ENCODE measurements around the gene CYB561.
A peak's percentile ranks its signal among the peaks of the same experiment; 100 is the strongest.

The CYB561 gene

DNA sequence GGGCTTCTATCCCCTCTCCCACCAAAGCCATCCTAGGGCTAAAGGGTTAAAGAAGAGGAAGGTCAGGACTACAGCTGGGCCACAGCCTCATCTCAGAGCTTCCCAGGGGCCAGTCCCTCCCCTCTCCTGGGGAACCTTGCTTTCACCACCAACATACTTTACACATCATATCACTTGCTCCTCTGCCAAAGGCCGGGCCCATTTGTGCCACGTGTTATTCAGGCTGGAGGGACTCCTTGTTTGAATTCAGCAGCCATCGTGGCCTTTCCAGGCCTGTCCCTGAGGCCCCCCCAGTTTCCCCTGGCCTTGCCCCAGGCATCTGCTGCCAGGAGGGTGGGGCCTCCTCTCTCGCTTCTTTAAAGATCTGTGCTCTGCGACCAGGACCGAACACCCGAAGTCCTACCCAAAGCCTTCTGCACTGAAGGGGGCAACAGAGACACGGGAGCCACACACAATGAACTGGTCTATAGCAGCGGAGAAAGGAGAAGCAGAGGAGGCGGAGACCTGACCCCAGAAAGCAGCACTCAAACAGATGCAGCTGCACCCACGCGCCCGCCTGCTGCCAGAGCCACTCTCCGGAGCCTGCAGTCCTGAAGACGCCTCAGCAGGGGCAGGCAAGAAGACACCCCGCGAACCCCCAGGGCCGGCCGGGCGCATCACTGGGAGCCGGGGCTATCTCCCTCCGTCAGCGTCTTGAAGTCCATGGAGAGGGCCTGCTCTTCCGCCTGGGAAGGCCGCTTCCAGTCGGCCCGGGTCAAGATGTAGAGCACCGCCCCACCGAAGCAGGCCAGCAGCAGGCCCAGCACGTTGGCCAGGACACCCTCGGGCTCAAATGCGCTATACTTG is 12.1 kb downstream of the CYB561 start:
- peak; percentile 96 for DNase-seq (ENCODE audit: low spot score)

DNA sequence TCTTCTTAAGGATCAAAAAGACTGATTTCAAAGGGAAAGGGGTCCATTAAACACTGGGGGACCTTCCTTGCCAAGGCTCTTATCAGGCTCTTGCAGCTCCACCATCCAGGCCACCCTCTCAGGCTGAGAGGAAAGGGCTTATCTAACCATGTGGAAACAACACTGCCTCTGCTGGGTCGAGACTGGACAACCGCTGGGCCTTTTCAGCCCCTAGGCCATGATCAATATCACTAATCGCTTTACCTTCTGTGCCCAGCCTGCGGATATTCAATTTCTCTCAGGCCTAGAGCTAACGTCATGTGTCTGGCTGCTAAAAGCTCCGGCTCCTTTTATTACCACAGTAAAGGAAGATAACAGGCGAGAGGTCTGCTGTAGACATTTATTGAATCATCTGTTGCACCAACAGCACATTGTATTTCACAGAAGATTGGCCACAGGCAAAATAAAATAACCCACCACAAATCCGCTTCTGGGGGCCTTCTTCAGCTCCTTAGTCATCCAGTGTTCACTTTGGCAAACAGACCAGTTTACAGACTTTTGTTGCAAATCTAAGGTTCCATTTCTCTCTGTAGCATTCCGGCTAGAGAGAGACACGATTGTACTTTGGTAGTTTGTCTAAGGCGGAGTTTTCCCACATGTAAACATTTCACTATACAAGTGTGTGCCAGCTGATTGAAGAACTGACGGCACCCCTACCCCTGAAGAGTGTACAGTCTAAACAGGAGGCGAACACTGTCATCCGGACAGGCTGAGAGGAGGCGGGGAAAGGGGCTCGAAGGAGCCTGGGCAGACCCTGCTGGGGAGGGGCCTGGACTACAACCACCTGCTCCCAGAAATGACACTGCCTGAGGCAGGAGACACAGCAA is 13.9 kb downstream of the CYB561 start:
- no peak for DNase-seq (ENCODE audit: low spot score)

DNA sequence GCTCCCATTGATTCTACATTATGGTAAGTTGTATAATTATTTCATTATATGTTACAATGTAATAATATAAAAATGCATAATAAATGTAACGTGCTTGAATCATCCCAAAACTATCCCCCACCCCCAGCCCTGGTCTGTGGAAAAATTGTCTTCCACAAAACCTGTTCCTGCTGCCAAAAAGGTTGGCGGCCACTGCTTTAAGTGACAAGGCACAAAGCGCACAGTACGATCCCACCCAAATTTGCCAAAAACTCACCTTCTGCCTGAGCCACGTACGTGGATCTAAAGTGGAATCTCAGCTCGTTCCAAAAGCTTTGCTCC is 14.5 kb downstream of the CYB561 start:
- DNase-seq (ENCODE audit: low spot score), result no peak

DNA sequence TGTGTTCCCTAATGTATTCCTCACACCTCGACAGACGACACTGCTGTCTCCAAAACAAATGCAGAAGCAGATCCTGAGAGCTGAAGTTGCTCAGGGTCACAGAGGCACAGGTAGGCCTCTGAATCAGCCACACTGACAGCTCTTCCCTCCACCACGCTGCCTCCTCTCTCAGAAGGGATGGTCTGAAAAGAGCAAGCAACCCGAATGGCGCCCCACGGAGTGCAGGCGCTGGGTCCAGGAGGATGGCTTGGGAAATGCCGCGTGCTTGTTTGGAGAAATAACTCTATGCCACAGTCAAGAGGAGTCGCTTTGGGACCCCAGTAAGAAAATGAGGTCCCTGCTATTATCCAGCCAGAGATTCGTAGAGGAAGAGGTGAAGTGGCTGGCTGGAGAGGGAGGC is 15.9 kb downstream of the CYB561 start:
- no peak for DNase-seq (ENCODE audit: low spot score)

DNA sequence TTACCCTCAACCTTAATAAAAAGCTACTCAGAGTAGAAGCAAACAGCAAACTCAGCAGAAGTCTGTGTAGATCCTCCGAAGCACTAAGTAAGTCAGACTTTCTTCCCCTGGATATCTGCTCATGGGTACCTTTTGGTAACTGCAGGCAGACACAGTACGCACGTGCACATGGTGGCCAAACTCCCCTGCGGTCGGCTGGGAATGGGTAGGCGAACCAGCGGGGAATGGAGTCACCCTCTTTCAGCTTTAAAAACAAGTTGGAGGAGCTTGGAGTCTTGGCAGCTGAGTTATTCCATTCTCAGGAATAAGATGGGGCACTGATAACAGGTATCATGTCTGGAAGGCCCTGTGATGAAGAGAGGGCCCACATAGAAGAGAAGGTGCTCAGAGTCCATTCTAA is 16.3 kb downstream of the CYB561 start:
- no peak for DNase-seq (ENCODE audit: low spot score)

DNA sequence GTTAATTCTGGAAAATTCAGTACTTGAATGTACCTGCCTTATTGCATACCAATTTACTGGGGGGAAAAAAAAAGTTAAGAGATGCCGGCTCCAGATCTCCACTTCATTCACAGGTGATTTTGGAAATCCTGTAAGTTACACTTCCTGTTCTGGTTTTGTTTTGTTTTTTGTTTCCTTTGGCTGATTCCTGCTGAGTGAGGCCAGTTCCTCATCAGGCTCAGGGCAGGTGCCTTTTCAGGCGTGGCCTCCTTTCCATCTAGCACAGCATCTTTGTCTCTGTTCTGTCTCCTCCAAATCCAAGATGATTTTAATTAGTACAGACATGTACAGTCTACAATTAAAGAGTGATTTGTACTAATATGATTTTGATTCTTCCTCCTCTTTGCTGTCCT is 19.2 kb downstream of the CYB561 start:
- no peak for DNase-seq (ENCODE audit: low spot score)

DNA sequence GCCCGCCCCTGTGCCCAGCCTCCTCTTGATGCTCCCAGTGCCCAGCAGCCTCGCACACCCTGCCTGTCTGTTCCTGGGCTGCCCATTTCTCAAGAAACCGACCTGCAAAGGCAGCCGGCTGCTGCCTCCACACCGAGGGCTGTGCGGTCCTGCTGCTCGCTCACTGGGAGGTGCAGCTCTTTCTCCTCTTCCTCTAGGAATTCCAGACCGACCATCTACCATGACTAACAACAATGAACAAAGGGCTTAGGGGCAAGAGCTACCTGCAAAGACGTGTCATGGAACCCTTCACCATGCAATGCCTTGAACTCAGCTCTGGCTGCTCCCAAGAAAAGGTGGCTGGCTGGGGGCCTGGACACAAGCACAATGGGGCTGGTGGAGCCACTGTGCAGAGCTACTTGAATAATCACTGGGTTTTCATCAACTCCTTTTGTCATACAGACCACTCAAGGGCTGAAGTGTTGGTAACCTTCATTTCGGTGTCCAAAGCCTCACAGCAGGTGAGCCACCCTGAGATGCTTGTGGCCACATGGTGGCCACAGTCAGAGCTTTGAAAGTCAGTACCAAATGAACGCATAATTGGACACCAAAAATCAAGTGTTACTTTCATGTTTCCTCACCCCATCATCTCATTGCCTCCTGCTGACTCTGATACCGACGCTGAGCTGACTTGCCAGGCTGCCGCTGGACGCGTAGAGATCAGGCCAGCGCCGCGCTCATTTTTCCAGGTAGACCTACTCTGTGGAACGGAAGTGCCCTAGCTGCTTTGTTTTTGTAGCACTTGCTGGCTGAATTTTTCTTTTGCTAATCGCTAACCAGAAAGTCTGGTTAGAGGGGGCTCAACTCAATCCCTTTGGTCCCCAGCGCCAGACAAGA is 19.8 kb downstream of the CYB561 start:
- no peak for DNase-seq (ENCODE audit: low spot score)

DNA sequence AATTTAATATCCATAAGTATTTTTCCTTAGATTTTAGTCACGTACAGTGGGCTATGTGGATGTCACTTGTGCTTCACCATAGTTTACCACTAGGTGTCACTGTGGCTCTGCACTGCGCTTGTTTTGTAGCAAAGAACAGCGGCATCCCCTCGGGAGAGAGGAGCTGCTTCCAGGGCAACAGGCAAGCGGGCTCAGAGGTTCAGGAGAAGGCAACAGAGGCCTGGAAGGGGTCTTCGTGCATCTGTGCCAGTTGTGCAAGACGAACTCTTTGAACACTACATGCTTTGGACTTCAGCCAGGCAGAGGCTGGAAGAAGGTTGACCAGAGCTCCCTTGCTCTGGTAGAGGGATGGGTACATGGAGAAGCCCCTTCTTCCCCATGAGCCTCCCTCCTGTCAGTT is 20.6 kb downstream of the CYB561 start:
- peak; percentile 85 for DNase-seq (ENCODE audit: low spot score)

DNA sequence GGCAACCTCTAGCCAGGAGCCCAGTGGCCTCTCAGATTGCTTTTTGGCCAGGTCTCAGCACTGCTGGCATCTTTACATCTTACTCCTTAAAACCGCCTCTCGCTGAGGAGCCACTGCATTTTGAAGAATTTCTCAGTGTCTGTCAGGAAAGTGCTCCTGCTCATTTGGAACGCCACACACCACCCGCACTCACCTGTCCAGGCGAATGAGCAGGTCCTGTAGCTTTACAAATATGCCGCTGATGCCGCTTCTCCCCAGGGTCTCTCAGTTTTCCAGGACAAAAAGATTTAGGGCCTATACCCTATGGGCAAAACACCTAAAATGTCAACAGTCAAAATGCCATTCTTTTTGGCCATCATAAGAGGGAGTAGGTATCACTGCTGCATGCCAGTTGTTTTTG is 22.1 kb downstream of the CYB561 start:
- DNase-seq (ENCODE audit: low spot score), result no peak

DNA sequence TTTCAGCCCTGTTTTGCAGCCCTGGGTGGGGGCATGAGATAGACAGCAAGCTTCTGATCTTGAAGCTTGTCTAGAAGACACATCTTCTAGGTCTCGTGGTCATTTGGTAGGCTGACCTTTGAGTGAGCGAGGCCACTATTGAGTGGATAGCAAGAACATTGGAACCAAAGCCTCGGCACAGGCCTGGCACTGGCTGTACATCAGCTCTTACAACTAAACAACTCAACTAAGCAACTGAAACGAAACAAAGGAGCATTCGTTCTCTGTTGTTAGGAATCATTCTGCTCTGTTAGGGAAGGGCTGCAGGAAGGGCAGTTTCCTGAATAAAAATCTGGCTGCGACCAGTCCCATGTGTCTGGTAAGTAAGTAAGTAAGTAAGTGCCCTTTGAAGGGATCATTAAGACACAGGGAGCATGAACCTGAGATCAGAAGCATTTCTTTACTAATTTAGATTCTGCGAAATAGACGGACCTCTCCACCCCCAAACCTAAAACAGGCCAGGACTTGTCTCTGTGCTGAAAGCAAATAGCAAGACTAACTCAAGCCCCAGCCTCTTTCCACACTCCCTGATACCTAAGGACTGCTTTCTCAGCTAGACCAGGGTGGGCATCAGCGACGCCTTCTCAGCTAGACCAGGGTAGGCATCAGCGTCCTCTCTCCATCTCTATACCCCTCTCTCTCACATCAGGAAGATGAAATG is 22.7 kb downstream of the CYB561 start:
- no peak for DNase-seq (ENCODE audit: low spot score)

- no peak for DNase-seq (ENCODE audit: low spot score)
Observed at GRCh38 chr17:63421681-63422645, 24.1 kb downstream of the CYB561 start.

DNA sequence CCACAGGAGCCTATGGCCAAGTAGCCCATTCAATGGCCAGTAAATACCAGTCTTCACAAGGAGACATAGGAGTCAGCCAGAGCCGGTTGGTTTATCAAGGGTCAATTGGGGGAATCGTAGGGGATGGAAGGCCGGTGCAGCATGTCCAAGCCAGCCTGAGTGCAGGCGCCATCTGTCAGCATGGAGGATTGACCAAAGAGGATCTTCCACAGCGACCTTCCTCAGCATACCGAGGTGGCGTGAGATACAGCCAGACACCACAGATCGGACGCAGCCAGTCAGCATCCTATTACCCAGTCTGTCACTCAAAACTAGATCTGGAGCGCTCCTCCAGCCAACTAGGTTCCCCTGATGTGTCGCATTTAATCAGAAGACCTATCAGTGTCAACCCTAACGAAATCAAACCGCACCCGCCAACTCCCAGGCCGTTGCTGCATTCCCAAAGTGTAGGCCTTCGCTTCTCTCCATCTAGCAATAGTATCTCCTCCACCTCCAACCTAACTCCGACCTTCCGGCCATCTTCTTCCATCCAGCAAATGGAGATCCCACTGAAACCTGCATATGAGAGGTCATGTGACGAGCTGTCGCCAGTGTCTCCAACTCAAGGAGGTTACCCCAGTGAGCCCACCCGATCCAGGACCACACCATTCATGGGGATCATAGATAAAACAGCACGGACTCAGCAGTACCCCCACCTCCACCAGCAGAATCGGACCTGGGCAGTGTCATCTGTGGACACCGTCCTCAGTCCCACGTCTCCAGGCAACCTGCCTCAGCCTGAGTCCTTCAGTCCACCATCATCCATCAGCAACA is 25.0 kb downstream of the CYB561 start:
- no peak for DNase-seq (ENCODE audit: low spot score)

GRCh38 chr17:63419949-63420867 is 25.9 kb downstream of the CYB561 start:
- DNase-seq (ENCODE audit: low spot score), result no peak

DNA sequence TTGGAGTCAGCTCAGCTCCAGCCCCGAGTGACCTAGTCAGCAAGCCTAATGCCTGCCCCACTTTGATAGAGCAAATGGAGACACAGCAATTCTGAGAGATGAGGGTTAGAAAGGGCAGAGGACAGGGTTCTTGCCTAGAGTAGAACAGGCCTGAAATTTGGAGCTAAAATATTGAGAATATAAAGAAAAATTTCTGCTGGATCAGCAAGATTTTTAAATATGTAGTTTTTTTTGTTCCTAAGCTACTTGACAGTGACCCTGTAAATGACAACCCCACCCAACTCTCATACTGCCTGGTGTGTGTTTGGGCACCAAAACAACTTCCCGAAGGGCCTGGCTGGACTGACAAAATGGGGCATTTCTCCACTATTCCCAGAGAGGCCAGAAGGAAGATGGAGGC is 26.7 kb downstream of the CYB561 start:
- no peak for DNase-seq (ENCODE audit: low spot score)

DNA sequence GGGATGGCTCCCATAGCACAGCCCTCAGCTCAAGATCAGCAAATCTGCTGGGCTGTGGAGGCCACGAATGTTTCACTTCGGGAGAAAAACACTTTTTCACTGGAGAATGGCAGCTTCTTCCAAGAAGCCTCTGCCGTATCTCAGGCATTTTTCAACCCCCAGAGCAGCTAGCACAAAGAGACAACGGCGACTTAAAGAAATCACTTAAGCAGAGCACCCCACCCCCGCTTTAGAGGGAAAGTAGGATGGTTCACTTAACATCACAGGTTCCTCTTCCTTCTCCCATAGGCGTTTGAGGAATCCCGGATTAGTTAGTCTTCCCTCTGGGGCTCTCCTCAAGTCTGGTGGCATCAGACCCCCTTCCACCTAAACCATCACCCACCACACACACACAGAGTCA is 27.6 kb downstream of the CYB561 start:
- no peak for DNase-seq (ENCODE audit: low spot score)

GRCh38 chr17:63414222-63414621 is 31.9 kb downstream of the CYB561 start:
- no peak for DNase-seq (ENCODE audit: low spot score)

DNA sequence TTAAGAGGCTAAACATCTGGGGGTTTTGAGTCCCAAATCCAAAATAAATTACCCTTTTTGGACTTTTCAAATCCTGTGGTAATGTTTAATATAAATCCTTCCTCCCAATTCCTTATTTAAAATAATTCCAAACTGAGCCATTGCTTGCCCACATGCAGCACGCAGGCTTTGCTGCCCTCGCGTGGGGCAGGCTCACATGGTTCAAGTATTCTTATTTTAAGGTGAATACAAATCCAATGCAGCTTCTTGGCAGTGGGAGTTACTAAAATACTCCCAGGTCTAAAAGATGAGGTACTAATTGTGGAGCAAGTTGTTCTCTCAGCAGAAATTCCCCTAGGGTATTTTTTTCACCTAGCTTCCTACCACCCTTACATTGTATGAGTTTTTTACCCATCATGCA is 33.0 kb downstream of the CYB561 start:
- DNase-seq (ENCODE audit: low spot score), result no peak

DNA sequence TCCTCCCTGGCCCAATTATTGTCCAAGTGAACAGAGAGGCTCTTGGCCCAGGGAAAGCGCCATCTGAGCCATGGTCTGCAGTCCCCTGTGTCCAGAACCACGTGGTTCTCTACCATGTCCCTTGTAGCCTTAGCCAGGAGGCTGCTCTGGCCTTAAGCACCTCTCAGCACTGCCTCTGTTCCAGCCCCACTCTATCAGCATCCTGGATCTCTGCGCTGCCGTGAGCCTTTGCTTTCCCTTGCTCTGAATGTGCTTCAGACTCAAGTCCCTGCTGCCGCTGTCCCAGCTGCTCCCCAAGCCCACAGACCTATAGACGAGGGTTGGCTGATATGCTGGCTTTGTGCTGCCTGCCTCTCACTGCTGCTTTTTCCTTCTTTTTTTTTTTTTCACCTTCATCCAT is 33.9 kb downstream of the CYB561 start:
- no peak for DNase-seq (ENCODE audit: low spot score)

All from AG08395 (cell line).